ENCODE data around the gene HDAC4.

HDAC4 gene

DNA sequence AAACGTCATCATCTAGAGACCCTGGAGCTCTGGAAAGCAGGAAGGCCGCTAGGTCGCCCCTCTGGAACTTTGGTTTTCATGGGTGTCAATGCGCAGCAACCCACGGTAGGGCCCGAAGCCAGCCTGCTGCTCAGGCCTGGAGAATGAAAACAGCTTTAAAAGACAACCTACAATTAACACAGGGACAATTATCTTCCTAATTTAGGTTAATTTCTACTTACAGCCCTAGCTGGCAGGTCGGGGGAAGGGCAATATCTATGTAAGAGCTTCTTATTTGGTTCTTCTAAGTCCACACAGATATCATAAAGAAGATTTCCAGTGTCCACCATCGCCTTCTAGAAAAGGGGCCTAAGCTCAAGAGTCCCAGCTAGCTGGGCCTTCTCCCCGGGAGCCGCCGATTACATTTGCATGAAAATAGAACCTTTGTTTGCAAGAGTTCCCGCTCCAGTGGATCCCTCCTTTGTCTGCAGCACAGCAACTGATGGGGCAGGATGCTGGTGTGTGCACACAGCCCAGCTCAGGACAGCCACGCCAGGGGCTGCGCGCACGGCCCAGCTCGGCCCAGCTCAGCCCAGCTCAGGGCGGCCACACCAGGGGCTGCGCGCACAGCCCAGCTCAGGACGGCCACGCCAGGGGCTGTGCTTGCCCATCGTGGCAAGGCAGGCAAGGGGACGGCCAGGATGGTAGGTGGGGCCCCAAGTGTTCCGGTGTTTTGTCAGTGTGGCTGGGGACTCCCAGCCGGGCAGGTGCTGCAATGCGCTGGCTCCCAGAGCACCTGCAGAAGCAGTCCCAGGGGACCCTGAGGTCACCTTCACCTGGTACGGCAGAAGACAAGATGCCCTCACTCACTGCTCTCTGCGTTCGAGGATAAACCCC is 109.1 kb downstream of the HDAC4 start:
- no peak overlapping the region for H3K9ac ChIP-seq (ENCODE audit: low read depth, low read length)
- H3K9me3 ChIP-seq (ENCODE audit: control insufficient read depth, insufficient read depth, low read length), result no peaks in the 10 kb centered on the region
- H3K4me1 ChIP-seq (ENCODE audit: insufficient read depth, low read length), result peaks cover 37% of the 10 kb centered on the region
- H3K36me3 ChIP-seq (ENCODE audit: insufficient read depth, low read length), result no peaks in the 10 kb centered on the region

DNA sequence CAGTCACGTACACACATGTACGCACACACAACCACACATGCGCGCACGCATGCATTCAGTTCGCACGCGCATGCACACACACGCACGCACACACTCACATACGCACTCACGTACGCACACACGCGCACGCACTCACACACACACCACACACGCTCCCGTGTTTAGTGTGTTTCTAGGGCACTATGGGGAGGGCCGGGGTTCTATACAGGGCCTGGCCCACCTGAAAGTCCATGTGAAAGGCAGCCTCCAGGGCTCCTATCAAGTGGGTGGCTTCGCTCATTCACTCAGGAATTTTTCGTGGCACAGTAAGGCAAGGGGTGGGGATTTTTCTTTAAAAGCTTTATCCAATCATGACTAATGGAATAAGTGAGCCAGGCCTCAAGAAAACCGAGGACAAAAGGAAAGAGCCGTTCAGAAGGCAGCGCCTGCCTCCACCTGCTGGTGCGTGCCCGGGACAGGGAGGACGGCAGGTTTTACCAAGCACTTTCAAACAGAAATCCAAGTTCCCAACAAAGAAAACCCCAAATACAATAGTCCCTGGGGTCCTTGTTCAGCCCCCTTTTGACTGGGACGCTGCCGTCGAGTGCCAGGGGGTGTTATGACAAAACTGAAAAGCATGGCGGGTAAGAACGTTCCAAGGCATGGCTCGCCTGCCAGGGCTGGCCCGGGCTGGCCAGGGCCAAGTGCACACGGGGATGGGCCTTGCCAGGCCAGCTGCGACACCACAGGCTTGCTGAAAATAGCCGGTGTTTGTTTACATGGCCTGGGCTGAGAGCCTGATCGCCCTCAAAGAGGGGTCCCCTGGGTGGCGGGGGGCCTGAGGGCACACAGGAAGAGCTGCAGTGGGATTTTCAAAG is 110.0 kb downstream of the HDAC4 start:
- no peak overlapping the region for H3K9ac ChIP-seq (ENCODE audit: low read depth, low read length)
- no peaks in the 10 kb centered on the region for H3K36me3 ChIP-seq (ENCODE audit: insufficient read depth, low read length)
- H3K9me3 ChIP-seq (ENCODE audit: control insufficient read depth, insufficient read depth, low read length), result no peaks in the 10 kb centered on the region
- peaks cover 29% of the 10 kb centered on the region for H3K4me1 ChIP-seq (ENCODE audit: insufficient read depth, low read length)

DNA sequence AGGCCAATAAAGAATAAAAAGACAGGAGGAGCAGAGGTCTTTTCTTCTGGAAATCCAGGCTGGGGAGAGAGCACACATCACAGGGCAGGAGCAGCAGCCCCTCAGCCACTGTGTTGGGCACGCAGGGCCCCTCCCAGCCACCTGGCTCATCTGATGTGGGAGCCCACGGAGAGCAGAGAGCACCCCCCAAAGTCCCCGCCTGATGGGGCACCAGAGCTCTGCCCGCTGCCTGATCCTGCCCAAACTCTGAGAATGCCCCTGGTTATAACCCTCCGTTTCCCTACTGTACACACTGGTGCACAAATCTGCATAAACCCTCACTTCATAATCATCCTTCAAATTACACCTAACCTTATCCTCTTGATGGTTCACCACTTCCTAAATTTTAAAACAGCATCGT is 111.3 kb downstream of the HDAC4 start:
- no peaks in the 10 kb centered on the region for H3K36me3 ChIP-seq (ENCODE audit: insufficient read depth, low read length)
- H3K9me3 ChIP-seq (ENCODE audit: control insufficient read depth, insufficient read depth, low read length), result no peaks in the 10 kb centered on the region
- no peak overlapping the region for H3K9ac ChIP-seq (ENCODE audit: low read depth, low read length)
- peaks cover 28% of the 10 kb centered on the region for H3K4me1 ChIP-seq (ENCODE audit: insufficient read depth, low read length)

DNA sequence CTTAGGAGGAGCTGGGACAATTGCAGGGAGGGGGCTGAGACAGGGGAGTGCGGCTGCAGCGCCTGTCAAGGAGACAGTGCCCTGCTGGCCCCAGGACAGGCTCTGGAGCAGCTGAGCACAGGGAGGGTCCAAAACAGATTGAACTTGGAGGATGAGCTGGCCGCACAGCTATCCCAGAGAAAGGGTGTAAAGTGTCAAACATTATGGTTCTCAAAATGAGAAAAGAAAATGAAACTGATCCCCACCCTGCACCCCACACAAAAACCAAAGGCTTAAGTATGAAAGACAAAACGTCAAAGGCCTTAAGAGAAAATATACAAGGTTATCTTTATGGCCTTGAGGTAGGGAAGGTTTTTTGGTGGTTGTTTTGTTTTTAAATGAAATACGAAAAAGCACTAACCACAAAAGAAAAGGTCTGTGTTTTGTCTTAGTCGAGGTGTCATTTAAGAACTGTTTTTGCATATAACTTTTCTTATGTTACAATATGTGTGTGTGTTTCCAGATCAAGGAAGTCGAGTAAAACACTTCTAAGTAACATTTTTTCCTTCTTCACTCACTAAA is 111.8 kb downstream of the HDAC4 start:
- peaks cover 28% of the 10 kb centered on the region for H3K4me1 ChIP-seq (ENCODE audit: insufficient read depth, low read length)
- H3K9ac ChIP-seq (ENCODE audit: low read depth, low read length), result no peak overlapping the region
- H3K36me3 ChIP-seq (ENCODE audit: insufficient read depth, low read length), result no peaks in the 10 kb centered on the region
- no peaks in the 10 kb centered on the region for H3K9me3 ChIP-seq (ENCODE audit: control insufficient read depth, insufficient read depth, low read length)

DNA sequence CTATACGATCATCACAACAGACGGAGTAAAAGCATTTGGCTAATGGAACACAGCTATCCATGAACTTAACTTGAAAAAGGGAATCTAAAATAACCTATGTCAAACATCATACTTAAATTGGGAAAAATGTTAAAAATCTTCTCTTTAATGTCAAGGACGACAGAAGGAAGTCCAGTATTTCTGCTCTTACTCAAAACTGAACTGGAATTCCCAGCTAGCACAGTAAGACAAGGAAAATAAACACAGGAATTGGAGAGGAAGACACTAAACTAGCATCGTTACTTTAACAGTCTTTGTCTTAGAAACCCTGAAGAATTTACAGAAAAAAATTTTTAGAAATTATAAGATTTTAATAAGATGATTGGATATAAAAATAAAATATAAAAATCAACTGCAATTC is 112.6 kb downstream of the HDAC4 start:
- H3K36me3 ChIP-seq (ENCODE audit: insufficient read depth, low read length), result no peaks in the 10 kb centered on the region
- H3K4me1 ChIP-seq (ENCODE audit: insufficient read depth, low read length), result peaks cover 28% of the 10 kb centered on the region
- H3K9ac ChIP-seq (ENCODE audit: low read depth, low read length), result no peak overlapping the region
- no peaks in the 10 kb centered on the region for H3K9me3 ChIP-seq (ENCODE audit: control insufficient read depth, insufficient read depth, low read length)

DNA sequence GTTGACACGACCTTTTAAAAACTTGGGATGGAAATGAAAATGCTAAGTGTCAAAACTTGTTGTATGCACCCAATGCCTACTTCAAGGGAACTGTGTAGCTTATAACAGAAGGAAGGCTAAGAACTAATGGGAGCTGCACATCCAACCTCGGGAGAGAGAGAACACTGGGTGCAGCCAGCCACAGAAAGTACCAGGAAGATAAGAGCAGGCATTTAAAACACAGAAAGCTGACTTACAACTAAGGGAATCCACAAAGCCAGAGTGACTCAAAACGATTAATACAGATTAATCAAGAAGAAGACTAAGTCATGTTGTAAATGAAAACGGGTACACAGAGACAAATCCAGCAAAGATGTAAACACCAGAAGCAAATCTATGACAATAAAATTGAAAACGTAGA is 113.4 kb downstream of the HDAC4 start:
- H3K9me3 ChIP-seq (ENCODE audit: control insufficient read depth, insufficient read depth, low read length), result no peaks in the 10 kb centered on the region
- no peak overlapping the region for H3K9ac ChIP-seq (ENCODE audit: low read depth, low read length)
- H3K36me3 ChIP-seq (ENCODE audit: insufficient read depth, low read length), result no peaks in the 10 kb centered on the region
- peaks cover 22% of the 10 kb centered on the region for H3K4me1 ChIP-seq (ENCODE audit: insufficient read depth, low read length)

DNA sequence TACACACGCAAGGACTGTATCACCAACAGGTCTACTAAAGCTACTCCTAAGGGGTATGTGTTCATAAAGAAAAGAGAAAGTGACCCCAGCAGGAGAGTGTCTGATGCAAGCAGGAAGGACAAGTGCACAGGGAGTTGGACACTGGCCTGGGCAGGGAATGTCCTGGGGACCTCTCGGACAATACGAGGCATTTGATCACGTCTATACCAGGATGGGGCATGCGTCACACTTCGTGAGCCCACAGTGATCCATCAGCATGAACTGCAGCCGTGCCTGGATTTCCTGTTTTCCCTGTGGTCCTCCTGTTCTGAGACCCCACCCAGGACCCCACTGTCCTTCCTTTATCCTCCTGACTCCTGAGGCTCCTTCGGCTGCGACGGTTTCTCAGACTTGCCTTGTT is 113.9 kb downstream of the HDAC4 start:
- Histone ChIP-seq H3K4me1 (ENCODE audit: insufficient read depth, low read length) (peaks cover 17% of the 10 kb centered on the region; the same call in 1 of the 2 replicates), H3K9ac (ENCODE audit: low read depth, low read length) (no peak overlapping the region), H3K9me3 (ENCODE audit: control insufficient read depth, insufficient read depth, low read length) (no peaks in the 10 kb centered on the region), H3K36me3 (ENCODE audit: insufficient read depth, low read length) (no peaks in the 10 kb centered on the region)

DNA sequence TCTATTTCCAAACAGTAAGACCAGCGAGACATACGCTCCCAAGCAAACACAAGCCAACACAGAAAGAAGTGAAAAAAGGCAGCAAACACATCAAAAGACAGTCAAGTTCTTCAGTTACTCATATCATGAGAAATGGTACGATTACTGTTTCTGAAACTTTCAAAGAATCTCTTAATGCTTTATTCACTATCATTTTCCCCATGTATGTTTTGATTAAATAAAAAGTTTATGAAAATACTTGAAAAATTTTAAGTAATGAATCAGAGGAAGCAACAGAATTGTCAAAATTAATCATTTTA is 114.9 kb downstream of the HDAC4 start:
- no peak overlapping the region for H3K9ac ChIP-seq (ENCODE audit: low read depth, low read length)
- no peaks in the 10 kb centered on the region for H3K9me3 ChIP-seq (ENCODE audit: control insufficient read depth, insufficient read depth, low read length)
- H3K4me1 ChIP-seq (ENCODE audit: insufficient read depth, low read length), result peaks cover 9% of the 10 kb centered on the region; the same call in 1 of the 2 replicates
- H3K36me3 ChIP-seq (ENCODE audit: insufficient read depth, low read length), result no peaks in the 10 kb centered on the region

DNA sequence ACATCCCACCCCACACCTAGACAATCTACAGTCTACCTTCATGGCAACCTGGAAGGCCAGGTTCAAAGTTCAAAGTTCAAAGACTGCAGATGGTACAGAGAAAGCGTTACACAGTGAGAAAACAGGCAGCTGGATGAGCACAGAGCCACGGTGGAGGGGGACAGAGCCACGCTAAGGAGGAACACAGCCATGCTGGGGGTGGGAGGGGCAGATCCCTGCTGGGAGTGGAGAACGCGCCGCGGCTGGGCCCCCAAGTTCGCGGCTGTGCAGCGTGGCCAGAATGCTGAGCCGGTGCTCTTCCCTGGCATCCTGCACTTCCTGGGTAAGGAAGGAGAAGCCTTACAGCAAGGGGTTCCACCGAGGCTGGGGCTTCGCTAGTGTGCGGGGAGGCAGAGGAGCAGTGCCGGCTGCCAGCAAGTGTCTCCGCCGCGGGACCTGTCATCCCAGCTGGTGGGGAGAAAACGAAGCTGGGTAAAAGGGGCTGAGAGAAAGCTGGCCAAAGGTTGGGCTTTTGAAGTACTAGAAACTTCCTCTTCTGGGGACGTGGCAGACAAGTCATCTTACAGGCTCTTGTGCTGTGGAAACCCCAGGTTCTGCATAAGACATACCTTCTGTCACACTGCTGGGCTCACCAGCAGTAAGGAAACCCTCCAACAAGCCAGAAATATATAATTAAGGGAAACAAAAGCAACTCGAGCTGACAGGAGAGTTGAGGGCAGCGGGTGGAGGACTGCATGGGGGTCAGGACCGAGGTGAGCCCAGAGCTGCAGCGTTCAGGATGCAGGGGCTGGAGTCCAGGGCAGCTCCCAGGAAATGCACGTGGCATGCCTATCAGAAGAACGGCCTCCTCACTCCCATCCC is 115.5 kb downstream of the HDAC4 start:
- H3K9ac ChIP-seq (ENCODE audit: low read depth, low read length), result no peak overlapping the region
- peaks cover 4% of the 10 kb centered on the region; the same call in 1 of the 2 replicates for H3K4me1 ChIP-seq (ENCODE audit: insufficient read depth, low read length)
- H3K36me3 ChIP-seq (ENCODE audit: insufficient read depth, low read length), result no peaks in the 10 kb centered on the region
- no peaks in the 10 kb centered on the region for H3K9me3 ChIP-seq (ENCODE audit: control insufficient read depth, insufficient read depth, low read length)

DNA sequence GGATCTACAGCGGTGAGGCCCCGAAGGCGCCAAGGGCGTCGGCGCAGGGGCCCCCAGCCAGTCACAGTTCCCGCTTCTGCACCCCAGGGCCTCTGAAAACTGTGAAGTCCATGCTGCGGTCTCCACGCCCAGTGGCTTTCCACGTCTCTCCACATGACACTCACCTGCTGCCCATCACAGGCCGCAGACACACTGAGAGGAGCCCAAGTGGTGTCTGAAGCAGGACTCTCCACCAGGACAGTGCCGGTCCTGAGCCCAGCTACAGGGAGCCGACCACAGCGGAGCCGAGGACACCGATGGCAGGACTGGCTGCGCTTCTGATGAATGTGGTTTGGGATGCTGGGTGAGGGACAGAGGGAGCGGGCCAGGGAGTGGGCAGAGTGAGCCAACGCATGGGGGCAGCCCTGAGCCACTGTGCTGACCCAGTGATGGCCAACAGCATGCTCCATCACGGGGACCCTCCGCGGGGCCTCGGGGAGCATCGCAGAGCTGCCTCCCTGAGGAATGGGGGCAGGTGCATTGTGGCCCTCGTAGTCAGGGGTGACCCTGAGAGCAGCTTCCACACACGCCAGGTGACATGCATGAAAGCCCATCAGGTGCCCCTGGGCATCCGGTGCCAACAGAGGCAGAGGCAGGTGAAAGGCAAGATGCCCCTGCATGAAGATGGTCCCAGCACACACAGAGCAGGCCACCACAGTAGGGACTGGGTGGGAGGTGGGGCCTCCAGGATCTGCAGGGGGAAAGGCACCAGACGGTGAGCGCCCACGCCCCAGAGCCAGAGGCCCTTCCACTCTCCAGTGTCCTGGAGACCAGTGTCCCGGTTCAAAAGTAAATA is 116.6 kb downstream of the HDAC4 start:
- Histone ChIP-seq H3K36me3 (ENCODE audit: insufficient read depth, low read length) (no peaks in the 10 kb centered on the region), H3K4me1 (ENCODE audit: insufficient read depth, low read length) (peaks cover 7% of the 10 kb centered on the region; the same call in 1 of the 2 replicates), H3K9ac (ENCODE audit: low read depth, low read length) (no peak overlapping the region)

DNA sequence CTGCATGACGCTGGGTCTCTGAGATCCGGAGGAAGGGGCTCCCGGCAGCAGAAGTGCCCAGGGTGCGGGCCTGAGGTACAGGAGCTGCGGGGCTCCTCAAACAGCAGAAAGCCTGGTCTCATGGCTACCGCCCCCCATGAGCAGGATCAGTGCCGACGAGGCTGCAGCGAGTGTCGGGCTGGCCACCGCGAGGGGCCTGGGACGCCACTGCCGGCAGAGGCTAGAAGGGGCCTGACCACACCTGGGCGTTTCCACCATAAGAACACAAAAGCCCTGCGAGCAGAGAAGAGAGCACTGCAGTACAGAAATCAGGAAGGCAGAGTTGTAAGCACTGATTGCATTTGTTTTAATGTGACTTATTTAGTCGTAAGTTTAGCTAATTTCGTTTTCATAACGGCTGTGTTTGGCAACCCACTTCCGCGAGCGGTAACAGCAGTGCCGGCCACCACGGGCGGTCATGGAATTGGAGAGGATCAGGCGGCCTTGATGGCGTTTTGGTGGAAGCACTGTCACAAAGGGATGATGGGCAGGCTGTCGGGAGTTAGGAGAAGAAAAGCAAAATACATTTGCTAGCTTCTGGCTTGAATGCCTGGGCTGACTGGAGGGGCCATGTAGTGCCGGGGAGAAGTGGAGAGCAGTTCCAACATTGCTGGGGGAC is 117.4 kb downstream of the HDAC4 start:
- H3K36me3 ChIP-seq (ENCODE audit: insufficient read depth, low read length), result no peaks in the 10 kb centered on the region
- no peaks in the 10 kb centered on the region for H3K9me3 ChIP-seq (ENCODE audit: control insufficient read depth, insufficient read depth, low read length)
- H3K4me1 ChIP-seq (ENCODE audit: insufficient read depth, low read length), result 0 out of 2 replicates have a peak, but pooled peaks cover 7% of the 10 kb centered on the region
- H3K9ac ChIP-seq (ENCODE audit: low read depth, low read length), result no peak overlapping the region

More for the DNA sequence above, 116.6 kb downstream of the HDAC4 start:
- no peaks in the 10 kb centered on the region for H3K9me3 ChIP-seq (ENCODE audit: control insufficient read depth, insufficient read depth, low read length)

DNA sequence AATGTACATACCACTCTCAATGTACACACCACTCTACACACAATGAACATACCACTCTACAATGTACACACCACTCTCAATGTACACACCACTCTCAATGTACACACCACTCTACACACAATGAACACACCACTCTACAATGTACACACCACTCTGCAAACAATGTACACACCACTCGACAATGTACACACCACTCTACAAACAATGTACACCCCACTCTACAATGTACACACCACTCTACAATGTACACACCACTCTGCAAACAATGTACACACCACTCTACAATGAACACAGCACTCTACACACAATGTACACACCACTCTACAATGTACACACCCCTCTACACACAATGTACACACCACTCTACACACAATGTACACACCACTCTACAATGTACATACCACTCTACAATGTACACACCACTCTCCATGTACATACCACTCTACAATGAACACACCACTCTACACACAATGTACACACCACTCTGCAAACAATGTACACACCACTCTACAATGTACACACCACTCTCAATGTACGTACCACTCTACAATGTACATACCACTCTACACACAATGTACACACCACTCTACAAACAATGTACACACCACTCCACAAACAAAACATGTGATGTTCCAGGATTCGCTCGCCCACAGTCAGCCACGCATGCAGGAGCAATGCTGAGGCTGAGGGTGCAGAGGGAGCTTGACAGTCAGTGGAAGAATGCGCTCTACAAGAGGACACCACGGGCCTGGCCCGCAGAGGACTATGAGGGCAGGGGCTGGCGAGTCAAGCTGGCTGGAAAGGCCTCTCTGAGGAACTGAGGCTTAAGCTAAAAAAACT is 118.2 kb downstream of the HDAC4 start:
- Histone ChIP-seq H3K36me3 (ENCODE audit: insufficient read depth, low read length) (no peaks in the 10 kb centered on the region), H3K4me1 (ENCODE audit: insufficient read depth, low read length) (0 out of 2 replicates have a peak, but pooled peaks cover 7% of the 10 kb centered on the region), H3K9me3 (ENCODE audit: control insufficient read depth, insufficient read depth, low read length) (no peaks in the 10 kb centered on the region), H3K9ac (ENCODE audit: low read depth, low read length) (no peak overlapping the region)
